Body of pancreas (tissue), 4 donors: ENCODE data around the gene PLCD4. TPM values are rescaled to one million over a fixed set of nuclear protein-coding genes. Genes with fewer than 3 reads are reported as not detected.

Source experiments
- ATAC-seq: fragments of 150-250 bp; one replicate; pipeline ENCODE4 v1.9.1; 2016
- DNase-seq, 4 donors: peaks; one replicate each; pipeline ENCODE4 v3.0.0-alpha.2; 2019
- H3K27ac ChIP-seq, 4 donors: fragments of 200-600 bp; sonication (generic); 1 replicate in 3 of 4; 2 replicates in 1 of 4; pipeline versions ENCODE4 v1.5.1 to v1.6.1; 2016 to 2019; ENCODE audit warnings: mild to moderate bottlenecking in 1 of 4, mixed read lengths in 1 of 4, moderate library complexity in 1 of 4
- H3K27me3 ChIP-seq, 2 donors: fragments of 200-600 bp; sonication (generic); one replicate each; pipeline ENCODE4 v1.6.0; 2016; ENCODE audit warnings: mild to moderate bottlenecking in 1 of 2
- H3K36me3 ChIP-seq, 2 donors: fragments of 200-600 bp; sonication (generic); replicated peaks in 1 of 2; 2 replicates each; pipeline ENCODE4 v1.5.1; 2016; ENCODE audit warnings: low read depth in 2 of 2; ENCODE audit not compliant: insufficient read depth in 1 of 2
- H3K4me1 ChIP-seq: fragments of 200-600 bp; sonication (generic); one replicate; pipeline ENCODE4 v1.6.0; 2016
- H3K4me3 ChIP-seq, 2 donors: fragments of 200-600 bp; sonication (generic); 1 replicate in 1 of 2; 2 replicates in 1 of 2; pipeline ENCODE4 v1.5.1; 2016 to 2019
- H3K9me3 ChIP-seq, 3 donors: fragments of 200-600 bp; sonication (generic); 1 replicate in 2 of 3; 2 replicates in 1 of 3; pipeline ENCODE4 v1.5.1; 2016
- CTCF ChIP-seq, 7 experiments: fragments of 450-650 bp in 4 of 7; fragments of 200-600 bp in 3 of 7; sonication (generic) in 3 of 7; IDR thresholded peaks; one replicate each; pipeline ENCODE4 v1.5.1; 2016 to 2019; ENCODE audit warnings: antibody characterized with exemption in 7 of 7
- POLR2A ChIP-seq, 3 donors: fragments of 450-650 bp; IDR thresholded peaks; one replicate each; pipeline ENCODE4 v1.6.1; 2016; ENCODE audit warnings: antibody characterized with exemption in 3 of 3, mild to moderate bottlenecking in 2 of 3
- WGBS, 2 donors: methylation state at CpG; one replicate each; pipeline ENCODE4 v1.1.5; 2017; 5-methylcytosine and 5-hydroxymethylcytosine counted together
- intact Hi-C: fragments of 100-400 bp; cut with DNase I; formaldehyde crosslinking; loops from one replicate; pipeline ENCODE4 v1.15.1; 2023
- total RNA-seq, 2 donors: library from RNA; depleted of rRNA; stranded (reverse); fragments of >200 nt; gene quantifications; one replicate each; pipeline ENCODE4 v1.1.0, GENCODE V29; 2016

PLCD4 gene
- total RNA-seq, 2 donors from 2014 or later, result 0.52 TPM; not detected in 1

- TF ChIP-seq POLR2A (IDR thresholded peaks at IDR 0.05) (no peak), CTCF (IDR thresholded peaks at IDR 0.05) (no peak)
- WGBS, 2 donors, result 72 to 96% methylated on average over 2 of the region's 2 CpGs
- ATAC-seq (no peak), DNase-seq (no peak)
- no peaks in the 10 kb centered on the region for H3K9me3 ChIP-seq
- no peak overlapping the region for H3K4me3 ChIP-seq
- H3K27me3 ChIP-seq, result no peaks in the 10 kb centered on the region
- intact Hi-C loops, result loop anchor here (10.0 kb wide), 1 partner anchor 391 kb away; the partner anchor contains the start of gene GPBAR1
- peaks cover 3 to 19% of the 10 kb centered on the region in 2 donors for H3K36me3 ChIP-seq
- no peak overlapping the region for H3K27ac ChIP-seq
- peaks cover 27% of the 10 kb centered on the region for H3K4me1 ChIP-seq
These were observed 48.1 kb downstream of the PLCD4 start for GRCh38 chr2:218655751-218656150.

GRCh38 chr2:218658671-218659257 is 51.1 kb downstream of the PLCD4 start:
- H3K27ac ChIP-seq, result peak overlapping the region; percentile 27 to 77 (median 62)
- H3K4me3 ChIP-seq, result peak overlapping the region; percentile 39 to 80
- peaks cover 3 to 28% of the 10 kb centered on the region in 2 donors for H3K36me3 ChIP-seq
- peaks cover 27% of the 10 kb centered on the region for H3K4me1 ChIP-seq
- no peaks in the 10 kb centered on the region for H3K9me3 ChIP-seq
- H3K27me3 ChIP-seq, result no peaks in the 10 kb centered on the region
- ATAC-seq, result peak; percentile 5
- no peak for TF ChIP-seq POLR2A (IDR thresholded peaks at IDR 0.05)
- TF ChIP-seq CTCF (IDR thresholded peaks at IDR 0.05), result peak in 4 of 7 experiments; percentile 15 to 42 (median 32)
- intact Hi-C loops, result loop anchor here (10.0 kb wide), 1 partner anchor 394 kb away; the partner anchor contains the start of gene GPBAR1
- peak in 3 of 4 donors; percentile 25 to 51 (median 36) for DNase-seq
- WGBS, 2 donors, result 1% methylated on average over 16 to 27 of the region's 27 CpGs

- H3K9me3 ChIP-seq, result no peaks in the 10 kb centered on the region
- H3K36me3 ChIP-seq, result peaks cover 3 to 31% of the 10 kb centered on the region in 2 donors
- H3K4me1 ChIP-seq, result peaks cover 27% of the 10 kb centered on the region
- 0 to 2% methylated on average over 19 to 49 of the region's 49 CpGs for WGBS, 2 donors
- no peaks in the 10 kb centered on the region for H3K27me3 ChIP-seq
- peak within 1 kb of the TSS; percentile 27 to 77 (median 62) for H3K27ac ChIP-seq
- ATAC-seq (peak; percentile 96), DNase-seq (peak; percentile 87 to 94 (median 91))
- intact Hi-C loops, result loop anchor here (10.0 kb wide), 1 partner anchor 395 kb away; the partner anchor contains the start of gene GPBAR1
- TF ChIP-seq CTCF (IDR thresholded peaks at IDR 0.05) (no peak), POLR2A (IDR thresholded peaks at IDR 0.05) (peak; percentile 14 to 64 (median 63))
- peak within 1 kb of the TSS; percentile 39 to 80 for H3K4me3 ChIP-seq
These were observed 51.7 kb downstream of the PLCD4 start, which contains the start of the genes BCS1L and ZNF142 for GRCh38 chr2:218659258-218659987. BCS1L (plus strand) TSS chr2:218659683; CDS start chr2:218660988, 1,305 bp downstream. ZNF142 (minus strand) TSS chr2:218659623; CDS start chr2:218656429, 3,194 bp downstream.

GRCh38 chr2:218659988-218660358 is 52.3 kb downstream of the PLCD4 start:
- intact Hi-C loops, result loop anchor here (10.0 kb wide), 1 partner anchor 395 kb away; the partner anchor contains the start of gene GPBAR1
- H3K4me1 ChIP-seq, result peaks cover 27% of the 10 kb centered on the region
- no peak for DNase-seq
- ATAC-seq, result no peak
- WGBS, 2 donors, result 7 to 13% methylated on average over 8 of the region's 8 CpGs
- no peaks in the 10 kb centered on the region for H3K9me3 ChIP-seq
- TF ChIP-seq CTCF (IDR thresholded peaks at IDR 0.05), result no peak
- TF ChIP-seq POLR2A (IDR thresholded peaks at IDR 0.05), result no peak
- H3K27ac ChIP-seq, result peak overlapping the region in 2 of 4 donors; percentile 67 to 77
- peaks cover 3 to 33% of the 10 kb centered on the region in 2 donors for H3K36me3 ChIP-seq
- H3K4me3 ChIP-seq, result peak overlapping the region; percentile 36 to 80
- no peaks in the 10 kb centered on the region for H3K27me3 ChIP-seq
